ENCODE measurements around the gene MZF1.

The MZF1 gene

GRCh38 chr19:58513694-58514563 lies 59.2 kb downstream of the MZF1 start:
- H3K4me3 ChIP-seq (ENCODE audit: control insufficient read depth, low read depth, low read length) = peak overlapping the region; percentile 52
- peak; percentile 85 for DNase-seq (ENCODE audit: low read depth)
- TF ChIP-seq CTCF (conservative IDR thresholded peaks at IDR 0.05; ENCODE audit: control insufficient read depth, insufficient read depth, low read depth, low read length) = no peak

DNA sequence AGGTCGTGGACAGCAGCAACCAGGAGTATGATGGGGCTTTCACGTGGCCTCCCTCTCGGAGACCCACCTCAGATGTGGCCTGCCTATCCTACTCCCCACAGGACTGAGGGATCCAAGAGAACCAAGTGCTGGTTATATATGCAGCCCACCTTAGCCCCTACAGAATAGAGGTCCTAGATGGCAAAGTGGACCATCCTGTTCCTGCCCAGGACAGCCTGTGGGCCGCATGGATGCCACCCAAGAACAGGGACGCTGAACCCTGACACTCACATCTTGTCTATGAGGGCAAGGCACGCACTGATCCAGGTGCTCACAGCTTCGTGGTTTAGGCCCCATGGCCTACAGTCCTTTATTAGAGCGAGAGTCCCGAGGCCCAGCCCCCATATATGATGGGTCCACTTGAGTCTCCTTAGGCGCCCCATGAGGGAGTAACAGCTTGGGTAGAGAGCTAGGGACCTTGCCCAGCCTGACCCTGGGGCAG lies 59.9 kb downstream of the MZF1 start:
- H3K4me3 ChIP-seq (ENCODE audit: control insufficient read depth, low read depth, low read length) = no peak overlapping the region
- no peak for DNase-seq (ENCODE audit: low read depth)
- no peak for TF ChIP-seq CTCF (conservative IDR thresholded peaks at IDR 0.05; ENCODE audit: control insufficient read depth, insufficient read depth, low read depth, low read length)
